SIG-M5 treated with dmso at 0.1 percent for 504 hours (cell line): ENCODE data around the gene RAB31.
A peak's percentile ranks its signal among the peaks of the same experiment; 100 is the strongest.
"Not testable (repeated sequence)": the region's sequence is repeated elsewhere in the genome, so short reads cannot be mapped to it uniquely, and the experiment has no call there.

Experiments
- DNase-seq: peaks from one replicate; lab custom pipeline; 2025; ENCODE audit not compliant: unreplicated experiment; lab: John Stamatoyannopoulos, UW

Gene RAB31

DNA sequence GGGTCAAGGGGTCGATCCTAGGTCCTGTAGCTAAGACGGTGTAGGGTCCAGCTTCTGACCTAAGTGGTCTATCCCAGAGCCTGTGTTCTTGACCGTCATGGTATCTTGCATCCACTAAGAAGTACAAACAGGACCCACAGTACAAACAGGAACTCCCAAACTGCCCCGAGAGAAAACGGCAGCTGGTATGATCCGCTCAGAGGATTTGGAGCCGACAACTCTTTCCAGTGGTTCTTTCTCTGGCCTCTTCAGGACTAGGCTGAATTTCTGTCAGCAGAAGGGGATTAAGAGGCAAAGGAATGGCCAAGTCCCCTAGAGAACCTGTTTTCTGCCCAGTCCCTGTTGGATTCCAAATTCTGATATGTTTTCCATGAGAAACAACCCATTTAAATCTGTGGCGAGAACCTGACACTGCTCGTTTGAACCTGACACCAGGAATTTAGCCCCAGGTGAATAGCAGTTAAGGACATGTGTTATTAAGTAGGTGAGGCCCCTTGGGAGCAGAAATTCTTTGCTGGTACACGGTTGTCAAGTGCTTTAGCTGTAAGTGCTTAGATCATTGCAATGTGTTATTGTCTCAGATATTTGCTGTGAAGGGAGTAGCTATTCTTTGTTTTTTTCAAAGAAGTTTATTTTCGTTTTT is 127.1 kb downstream of the RAB31 start:
- no peak for DNase-seq

DNA sequence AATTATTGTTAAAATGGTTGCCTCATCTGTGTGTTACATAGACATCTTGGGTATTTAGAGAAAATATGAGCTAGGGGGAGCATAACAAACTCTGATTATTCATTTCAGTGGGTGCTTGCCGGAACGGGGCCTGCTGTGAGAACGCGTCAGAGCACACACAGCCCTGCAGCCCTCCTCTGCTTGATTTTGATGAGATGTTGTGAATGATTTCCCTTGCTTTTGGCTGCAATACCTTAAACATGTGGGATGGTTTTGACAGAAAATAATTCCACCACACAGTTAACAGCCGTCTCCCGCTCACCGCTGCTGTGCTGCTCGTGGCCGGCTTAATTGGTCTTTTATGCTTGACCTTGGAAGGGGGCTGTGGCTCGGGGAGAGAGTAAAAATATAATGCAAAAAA is 127.7 kb downstream of the RAB31 start:
- no peak for DNase-seq

DNA sequence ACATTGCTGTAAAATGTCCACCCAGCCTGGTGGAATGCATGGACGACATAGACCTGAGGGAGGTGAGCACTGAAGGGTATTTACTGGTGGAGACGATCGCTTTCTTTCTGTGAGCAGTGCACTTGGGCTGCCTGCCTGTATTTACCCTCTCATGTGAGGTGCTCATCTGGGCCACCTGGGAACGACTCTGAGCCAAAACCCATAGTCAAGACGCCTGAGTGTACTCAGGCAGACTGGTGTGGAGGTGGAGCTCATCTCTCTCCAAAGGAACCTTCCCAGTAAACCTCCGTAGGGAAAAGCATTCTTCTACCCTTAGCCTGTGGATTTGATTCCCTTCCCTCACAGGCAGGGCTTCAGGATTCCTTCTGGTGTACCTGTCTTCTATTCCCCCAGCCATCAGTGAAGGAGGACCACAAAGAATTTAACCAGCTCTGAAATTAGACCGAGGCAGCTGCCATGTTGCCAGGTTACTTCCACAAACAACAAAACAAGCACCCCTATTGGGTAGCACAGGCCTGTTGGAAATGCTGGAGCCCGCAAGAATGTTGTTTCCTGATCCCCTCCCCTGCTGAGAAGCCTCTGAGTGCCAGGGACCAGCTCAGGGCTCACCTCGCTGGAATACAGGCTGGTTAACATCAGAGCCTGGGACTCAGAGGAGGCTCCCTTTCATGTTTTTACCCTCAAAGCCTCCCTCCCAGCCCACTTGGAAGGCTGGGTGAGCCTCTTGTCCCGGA is 130.2 kb downstream of the RAB31 start:
- no peak for DNase-seq

DNA sequence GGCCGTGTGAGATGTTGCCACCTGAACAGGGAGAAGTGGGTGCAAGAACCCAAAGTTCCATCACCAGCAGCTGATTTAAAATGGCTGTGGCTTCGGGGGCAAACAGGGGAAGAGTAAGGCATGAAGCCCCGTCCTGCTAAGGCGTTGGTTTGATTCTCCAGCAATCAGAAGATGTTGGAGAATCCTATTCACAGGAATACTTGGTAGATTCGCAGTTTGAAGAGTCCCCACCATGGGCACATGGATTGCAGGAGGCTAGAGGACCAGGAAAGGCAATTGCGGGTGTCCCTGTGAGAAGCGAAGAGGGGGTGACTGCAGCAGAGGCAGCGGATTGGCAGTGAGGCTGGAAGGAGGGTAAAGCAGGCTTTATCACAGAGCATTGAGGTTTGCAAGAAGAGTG is 131.1 kb downstream of the RAB31 start:
- no peak for DNase-seq

DNA sequence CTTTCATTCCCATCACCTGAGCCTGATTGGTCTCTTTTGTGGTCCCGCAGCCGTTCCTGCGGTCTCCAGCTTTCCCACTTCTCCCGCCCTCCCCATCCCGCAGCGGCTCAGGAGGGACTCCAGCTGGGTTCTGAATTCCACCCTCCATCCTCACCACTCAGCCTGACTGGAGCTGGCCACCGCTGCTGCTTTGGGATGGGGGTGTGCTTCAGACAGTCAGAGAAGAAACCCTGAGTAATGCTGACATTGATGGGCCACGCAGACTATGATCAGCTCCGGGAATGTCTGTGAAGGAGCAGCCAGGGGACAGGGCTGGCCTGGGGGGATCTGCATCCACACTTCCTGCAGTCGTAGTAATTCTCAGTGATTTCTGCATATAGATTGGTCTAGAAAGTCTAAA is 131.8 kb downstream of the RAB31 start:
- no peak for DNase-seq

DNA sequence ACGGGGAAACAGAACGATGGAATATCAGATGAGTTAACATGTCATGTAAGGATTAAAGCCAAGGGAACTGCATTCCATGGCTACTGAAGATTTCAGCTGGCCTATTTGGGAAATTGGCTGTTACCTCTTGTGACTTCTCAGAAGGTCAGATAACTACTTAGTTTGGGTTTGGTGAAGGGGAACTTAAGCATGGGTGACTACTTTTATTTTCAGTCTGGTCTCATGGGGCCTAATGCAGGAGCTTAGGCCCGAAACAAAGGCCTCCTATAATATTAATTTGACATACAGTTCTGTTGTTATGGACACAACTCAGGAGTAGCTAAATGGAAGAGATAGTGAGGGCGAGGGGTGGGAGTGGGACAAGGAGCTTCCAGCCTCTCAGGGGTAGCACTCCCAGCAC is 133.7 kb downstream of the RAB31 start:
- DNase-seq, result no peak

DNA sequence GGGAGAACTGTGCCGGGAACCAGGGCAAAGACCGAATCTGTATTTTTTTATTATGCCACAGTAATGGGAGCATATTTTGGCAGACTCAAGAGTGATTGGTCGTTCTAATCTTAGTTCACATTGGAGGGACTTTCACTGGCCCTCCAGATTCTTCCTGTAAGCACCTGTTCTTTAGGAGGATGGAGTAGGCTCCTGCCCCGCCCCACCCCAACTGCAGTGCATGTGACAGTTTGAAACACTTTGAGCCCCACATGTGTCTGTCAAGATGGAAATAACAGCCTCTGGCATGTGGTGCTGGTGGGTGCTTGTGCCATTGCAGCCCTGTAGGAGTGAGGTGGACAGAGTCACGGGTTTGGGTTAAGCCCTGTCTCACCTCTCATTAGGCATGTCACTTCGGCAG is 134.3 kb downstream of the RAB31 start:
- DNase-seq, result no peak

DNA sequence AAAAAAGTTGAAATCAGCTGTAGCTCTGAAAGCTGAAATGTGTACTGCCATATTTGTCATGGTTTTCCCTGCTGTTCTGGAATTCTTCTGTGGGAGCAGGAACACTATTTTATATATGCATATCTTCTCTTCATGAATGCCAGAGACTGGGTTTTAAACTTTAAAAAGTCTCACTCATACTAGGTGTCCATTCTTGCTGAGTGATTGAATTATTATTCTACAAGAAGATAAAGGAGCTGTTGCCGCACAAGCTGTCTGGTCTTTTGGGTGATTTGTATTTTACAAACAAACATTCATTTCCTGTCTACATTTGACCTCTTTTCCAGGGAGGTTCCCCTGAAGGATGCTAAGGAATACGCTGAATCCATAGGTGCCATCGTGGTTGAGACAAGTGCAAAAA is 137.2 kb downstream of the RAB31 start:
- DNase-seq, result no peak

DNA sequence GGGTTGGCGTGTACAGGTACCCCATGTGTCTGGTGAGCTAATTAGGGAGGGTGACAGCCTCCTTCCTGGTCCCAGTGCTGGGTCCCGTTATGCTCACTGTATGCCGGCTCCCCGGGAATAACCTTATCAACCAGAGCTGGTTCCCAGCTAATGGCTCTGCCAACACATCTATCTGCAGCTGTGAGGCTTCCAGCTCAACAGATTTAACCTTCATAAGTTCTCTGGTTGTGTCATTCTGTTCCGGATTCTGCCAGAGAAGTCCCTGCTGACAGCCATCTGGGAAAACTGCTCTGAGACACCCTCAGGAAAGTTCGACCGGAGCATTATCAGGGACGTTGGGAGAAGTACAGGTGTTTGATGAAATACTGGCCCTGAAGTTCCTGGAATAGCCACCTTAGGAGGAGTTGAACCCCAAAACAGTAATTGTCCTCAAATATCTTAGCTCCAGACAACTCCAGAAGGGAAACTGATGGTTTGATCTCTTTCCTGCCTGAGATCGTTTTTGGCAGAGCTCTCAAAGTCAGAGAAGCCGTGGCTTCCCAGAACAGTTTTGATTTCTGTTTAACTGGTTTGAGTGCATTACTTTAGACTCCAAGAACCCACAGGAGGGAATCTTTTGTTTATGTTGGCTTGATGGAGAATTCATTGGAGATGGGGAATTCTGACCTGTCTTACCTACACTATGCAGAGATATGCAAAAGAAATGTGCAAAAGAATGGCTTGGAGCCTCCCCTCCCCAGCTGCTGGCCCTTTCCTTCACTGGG is 138.2 kb downstream of the RAB31 start:
- no peak for DNase-seq

DNA sequence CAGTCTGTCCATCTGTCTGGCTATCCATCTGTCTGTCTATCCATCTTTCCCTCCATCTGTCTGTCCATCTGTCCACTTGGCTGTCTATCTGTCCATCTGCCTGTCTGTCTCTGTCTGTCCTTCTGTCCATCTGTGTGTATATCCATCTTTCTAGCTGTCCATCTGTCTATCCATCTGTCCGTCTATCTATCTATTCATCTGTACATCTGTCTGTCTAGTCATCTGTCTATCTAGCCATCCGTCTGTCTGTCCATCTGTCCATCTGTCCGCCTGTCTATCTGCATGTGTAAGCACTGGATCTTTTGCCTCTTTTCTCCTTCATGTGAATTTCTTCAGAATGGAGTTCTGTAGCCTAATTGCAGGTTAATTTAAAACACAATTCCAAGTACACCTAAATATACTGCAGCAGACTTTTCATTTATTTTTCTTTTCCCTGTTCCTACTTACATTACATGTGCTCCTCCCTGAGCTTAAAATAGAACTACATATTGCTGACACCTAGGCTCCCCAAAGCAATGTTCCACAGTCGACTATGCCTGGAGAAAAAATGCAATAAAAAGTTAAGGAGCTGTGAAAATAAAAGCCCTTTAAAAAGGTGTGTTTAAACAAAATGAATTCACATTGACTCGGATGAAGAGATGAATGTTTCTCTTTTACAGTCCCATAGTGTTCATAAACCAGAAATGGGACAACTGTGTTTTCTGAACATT is 140.2 kb downstream of the RAB31 start:
- DNase-seq, result no peak

DNA sequence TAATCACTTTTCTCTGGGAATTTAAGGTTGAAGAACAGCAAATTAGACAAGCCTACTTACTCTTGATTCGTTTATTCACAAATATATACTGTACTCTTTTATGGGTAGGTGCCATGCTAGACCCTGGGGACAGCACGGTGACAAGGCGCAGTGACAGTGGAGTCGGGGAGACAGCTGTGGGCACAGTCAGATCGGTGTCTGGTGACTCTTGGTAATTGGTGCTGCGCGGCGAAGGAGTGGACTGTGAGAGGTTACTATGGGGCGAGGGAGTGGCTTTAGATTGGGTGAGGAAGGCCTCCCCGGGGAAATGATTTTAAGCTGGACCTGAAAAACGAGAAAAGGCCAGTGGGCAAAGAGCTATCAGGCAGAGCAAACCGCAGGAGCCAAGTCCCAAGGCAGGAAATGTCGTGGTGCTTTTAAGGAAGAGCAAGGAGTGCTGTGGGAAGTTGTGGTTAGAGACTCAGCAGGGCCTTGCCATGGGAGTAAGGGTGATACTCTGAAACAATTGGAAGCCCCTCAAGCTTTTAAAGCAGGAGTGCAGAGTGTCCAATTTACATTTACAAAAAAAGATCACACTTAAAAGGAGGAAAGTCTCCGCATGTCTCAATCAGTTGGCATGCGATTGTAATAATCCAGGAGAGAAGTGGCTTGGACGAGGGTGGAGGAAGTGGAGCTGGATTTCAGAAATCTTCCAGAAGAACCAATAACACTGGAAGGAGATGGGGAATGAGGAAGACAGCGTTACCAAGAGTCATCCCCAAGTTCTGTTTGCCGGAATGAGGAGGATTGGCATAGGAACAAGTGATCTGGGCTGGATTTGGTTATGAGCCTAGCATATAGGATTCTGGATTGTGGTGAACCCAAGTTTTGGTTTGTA is 141.5 kb downstream of the RAB31 start:
- no peak for DNase-seq

DNA sequence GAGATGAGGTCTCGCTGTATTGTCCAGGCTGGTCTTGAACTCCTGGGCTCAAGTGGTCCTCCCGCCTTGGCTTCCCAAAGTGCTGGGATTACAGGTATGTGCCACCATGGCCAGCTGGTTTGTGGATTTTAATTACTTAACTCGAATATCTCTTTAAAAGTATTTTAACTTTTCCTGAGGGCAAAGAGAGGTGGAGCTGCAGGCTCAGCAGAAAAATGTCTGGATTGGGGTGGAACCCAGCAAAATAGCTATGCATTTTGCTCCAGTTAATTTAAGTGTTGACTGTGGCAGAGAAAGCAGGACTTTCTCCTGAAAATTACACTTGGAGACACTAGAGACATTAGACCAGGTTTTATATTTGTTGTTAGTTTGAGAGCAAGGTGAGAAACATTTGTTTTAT is 142.2 kb downstream of the RAB31 start:
- DNase-seq, result no peak

DNA sequence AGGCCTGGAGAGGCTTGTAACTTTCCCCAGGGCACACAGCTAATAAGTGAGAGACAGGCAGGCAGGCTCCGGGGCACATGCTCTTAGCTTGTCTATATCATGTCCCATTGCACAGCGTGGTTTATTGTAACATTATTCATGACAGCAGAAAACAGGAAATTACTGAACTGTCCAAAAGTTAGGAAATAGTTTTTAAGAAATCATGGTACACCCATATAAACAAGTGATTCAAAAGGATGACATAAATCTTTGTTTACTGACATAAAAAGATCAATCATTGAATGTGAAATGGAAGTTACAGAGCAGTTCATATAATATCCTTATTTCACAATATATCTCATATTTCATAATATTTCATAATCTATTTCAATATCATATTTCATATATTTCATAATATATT is 143.4 kb downstream of the RAB31 start:
- DNase-seq, result peak; percentile 45

DNA sequence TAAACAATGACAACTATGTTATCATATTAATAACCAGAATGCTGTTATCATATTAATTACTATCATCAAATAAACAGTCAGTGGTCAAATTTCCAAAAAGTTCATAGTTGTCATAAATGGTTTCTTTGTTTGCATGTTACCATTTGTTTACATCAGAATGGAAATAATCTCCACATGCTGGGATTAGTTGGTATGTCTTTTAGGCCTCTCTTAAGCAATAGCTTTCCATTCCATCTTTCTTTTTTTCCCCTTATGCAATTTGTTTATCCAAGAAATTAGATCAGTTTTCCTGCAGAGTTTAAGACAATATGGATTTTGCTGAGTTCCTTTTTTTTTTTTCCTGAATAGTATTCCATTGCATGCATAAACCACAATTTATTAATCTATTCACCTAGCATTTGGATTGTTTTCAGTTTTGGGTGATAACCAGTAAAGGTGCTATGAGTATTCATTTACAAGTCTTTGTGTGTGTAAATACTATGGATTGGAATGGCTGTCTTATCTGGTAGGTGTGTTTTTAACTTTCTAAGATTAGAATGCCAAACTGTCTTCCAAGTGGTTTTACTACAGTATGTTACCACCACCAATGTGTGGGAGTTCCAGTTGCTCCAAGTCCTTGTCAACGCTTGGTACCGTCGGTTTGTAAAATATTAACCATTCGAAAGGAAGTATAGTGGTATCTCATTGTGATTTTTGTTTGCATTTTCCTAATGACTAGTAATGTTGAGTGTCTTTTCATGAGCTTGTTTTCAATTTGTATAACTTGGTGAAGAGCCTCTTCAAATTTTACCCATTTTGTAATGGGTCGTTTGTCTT is 144.4 kb downstream of the RAB31 start:
- no peak for DNase-seq

DNA sequence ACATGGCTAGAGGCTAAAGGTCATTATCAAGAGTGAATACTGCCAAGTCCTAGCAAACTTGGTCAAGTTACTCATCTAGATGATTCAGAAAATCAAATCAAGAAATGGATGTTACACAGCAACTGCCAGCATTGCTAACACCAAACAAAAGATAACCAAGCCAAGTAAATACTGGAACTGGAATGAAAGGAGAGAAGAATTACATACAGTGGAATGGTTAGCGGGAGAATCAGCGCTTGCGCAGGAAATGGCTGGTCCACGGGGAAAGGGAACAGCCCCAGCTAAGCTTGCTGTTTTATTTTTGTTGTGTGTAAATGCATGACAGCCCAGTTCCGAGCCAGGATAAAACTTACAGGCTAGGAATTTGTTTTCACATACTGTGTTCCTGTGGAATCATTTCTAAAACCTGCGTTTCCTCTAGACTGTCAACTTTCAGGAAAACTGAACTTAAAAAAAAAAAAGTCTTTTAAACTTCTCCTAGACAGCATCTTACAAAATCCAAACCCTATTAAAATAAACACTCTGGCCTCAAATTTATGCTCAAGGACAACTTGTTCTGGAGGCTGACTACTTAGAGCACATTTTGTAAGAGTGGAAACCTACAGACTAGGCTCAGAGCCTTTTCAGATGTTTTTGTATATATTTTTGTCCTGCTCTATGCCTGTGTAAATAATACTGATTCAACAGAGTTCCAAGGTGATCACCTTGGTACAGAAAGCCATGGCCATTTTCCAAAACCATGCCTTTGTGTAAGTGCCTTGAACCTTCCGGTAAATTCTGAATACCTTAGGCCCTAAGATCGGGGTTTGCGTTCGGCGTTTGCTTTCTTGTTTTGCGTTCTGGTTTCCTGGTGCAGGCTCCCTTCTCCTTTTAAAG is 146.9 kb downstream of the RAB31 start:
- no peak for DNase-seq

DNA sequence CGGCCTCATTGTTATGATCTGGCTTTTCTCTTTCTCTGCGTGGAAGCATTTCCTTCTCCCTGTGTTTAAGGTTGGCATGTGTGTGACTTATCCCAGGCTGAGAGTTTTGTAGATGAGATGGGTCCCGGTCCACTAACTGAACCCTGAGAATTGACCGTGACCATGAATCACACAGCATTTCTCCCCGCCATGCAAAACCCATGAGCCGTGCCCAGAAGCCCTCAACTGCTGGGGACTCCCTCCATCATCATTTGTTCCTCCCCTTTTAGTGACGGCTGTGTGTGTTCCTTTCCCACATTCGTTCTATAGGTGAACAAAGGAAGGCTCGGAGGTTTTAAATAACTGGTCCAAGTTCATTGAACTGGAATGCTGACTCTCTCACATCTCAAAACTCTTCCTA is 147.6 kb downstream of the RAB31 start:
- no peak for DNase-seq

DNA sequence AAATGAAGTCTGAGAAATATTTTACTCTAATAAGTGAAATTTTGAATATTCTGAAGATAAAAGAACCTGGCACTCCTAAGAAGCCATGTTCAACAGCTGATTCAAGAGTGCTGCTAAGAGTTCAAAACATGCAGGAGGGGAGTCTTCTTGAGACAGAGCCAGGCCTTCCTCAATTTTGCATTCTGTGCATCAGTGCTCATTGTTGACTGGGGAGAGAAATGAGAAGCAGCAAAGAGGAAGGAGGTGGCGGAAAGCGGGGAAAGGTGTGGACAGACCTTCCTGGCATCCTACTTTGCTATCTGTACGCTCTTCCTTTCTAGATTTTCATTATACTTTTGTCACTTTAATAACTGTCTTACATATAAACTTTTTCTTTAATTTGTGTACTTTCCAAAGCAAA is 148.0 kb downstream of the RAB31 start:
- DNase-seq, result peak; percentile 33

DNA sequence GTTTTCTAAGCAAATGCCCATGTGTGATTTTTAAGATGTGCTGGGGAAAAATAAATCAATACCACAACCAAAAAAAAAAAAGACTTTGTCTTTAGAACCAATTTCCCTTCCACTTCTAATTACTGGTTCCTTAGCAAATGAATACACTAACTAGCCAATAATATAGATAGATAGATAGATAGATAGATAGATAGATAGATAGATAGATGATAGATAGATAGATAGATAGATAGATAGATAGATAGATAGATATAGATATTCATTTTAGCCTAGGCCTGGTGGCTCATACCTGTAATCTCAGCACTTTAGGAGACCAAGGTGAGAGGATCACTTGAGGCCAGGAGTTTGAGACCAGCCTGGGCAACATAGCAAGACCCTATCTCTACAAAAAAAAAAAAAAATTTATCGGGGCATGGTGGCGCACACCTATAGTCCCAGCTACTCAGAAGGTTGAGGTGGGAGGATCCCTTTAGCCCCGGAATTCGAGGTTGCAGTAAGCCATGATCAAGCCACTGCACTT is 149.4 kb downstream of the RAB31 start:
- not testable (repeated sequence) for DNase-seq

DNA sequence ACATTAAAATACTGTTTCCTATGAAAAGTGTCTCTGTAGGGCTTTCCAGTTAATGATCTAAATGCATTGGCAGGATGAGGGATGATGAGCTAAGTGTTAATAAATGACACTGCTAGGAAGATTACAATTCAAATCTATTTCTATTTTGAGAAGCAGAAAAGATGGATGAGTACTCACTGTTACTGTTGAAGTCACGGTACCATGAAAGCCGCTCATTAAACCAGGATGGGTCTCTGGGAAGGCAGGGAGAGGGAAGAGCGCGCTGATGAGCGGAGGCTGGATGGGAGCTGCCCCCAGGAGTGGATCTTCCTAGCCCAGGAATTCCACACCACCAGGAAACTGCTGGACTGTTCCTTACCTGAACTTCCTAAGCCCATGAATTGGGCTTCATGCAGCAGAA is 150.5 kb downstream of the RAB31 start:
- no peak for DNase-seq
